GM12878 (cell line): ENCODE measurements around the gene DHX16. TPM values are rescaled to one million over a fixed set of nuclear protein-coding genes. Genes with fewer than 3 reads are reported as not detected.

Source experiments
- ATAC-seq: fragments of 200-7000 bp; cut with Tn5 transposase; 3 replicates; pipeline ENCODE4 v1.9.1; 2020; ENCODE audit warnings: mild to moderate bottlenecking, moderate library complexity
- BruUV-seq: library from RNA; stranded (reverse); fragments of 400-500 nt; replicated peaks from 2 replicates; lab custom pipeline; 2021; lab: Mats Ljungman, UMichigan
- CTCF ChIA-PET: fragments of 300-600 bp; sonication (Branson Sonifier 250); formaldehyde crosslinking; extraction: SDS; loops from one replicate; lab custom pipeline; 2021; ENCODE audit warnings: inconsistent platforms; lab: Yijun Ruan, JAX
- POLR2A ChIA-PET: fragments of 350-600 bp; formaldehyde crosslinking; extraction: SDS; loops from one replicate; lab custom pipeline; 2021; ENCODE audit warnings: inconsistent platforms; lab: Charles Lee
- RAD21 ChIA-PET: fragments of 300-600 bp; sonication (Branson Sonifier 250); formaldehyde crosslinking; loops from one replicate; lab custom pipeline; 2023; ENCODE audit warnings: antibody characterized with exemption; ENCODE audit not compliant: unreplicated experiment; lab: Charles Lee
- SMC1A ChIA-PET: fragments of 300-600 bp; sonication (Branson Sonifier 250); formaldehyde crosslinking; loops from one replicate; lab custom pipeline; 2023; ENCODE audit not compliant: unreplicated experiment, uncharacterized antibody; lab: Charles Lee
- DNase-seq: peaks from one replicate; pipeline ENCODE4 v3.0.0-alpha.2; 2011; ENCODE audit warnings: low read depth, low spot score
- FAIRE-seq: peaks from 3 replicates; lab custom pipeline; 2011; peaks lifted over from hg19 to GRCh38; lab: Jason Lieb, UNC
- H2AFZ ChIP-seq: 2 replicates; pipeline ENCODE4 v1.6.0; 2011; ENCODE audit warnings: low read depth, low read length, control low read depth; ENCODE audit not compliant: control insufficient read depth
- H3K27ac ChIP-seq: 2 replicates; pipeline ENCODE4 v1.5.1; 2011; ENCODE audit warnings: control low read depth; ENCODE audit not compliant: control insufficient read depth, insufficient read depth
- H3K27me3 ChIP-seq, 2 experiments: replicated peaks in 1 of 2; 2 replicates each; pipeline versions ENCODE4 v1.6.0 to v1.6.1; 2011; ENCODE audit warnings: low read length in 1 of 2; ENCODE audit not compliant: control insufficient read depth in 2 of 2, insufficient read depth in 2 of 2
- H3K36me3 ChIP-seq, 2 experiments: 2 replicates each; pipeline ENCODE4 v1.5.1; 2011; ENCODE audit warnings: low read length in 1 of 2; ENCODE audit not compliant: control insufficient read depth in 2 of 2, insufficient read depth in 2 of 2
- H3K4me1 ChIP-seq: 2 replicates; pipeline ENCODE4 v1.6.1; 2011; ENCODE audit warnings: mild to moderate bottlenecking, low read length, moderate library complexity, mixed read lengths; ENCODE audit not compliant: control insufficient read depth, insufficient read depth
- H3K4me2 ChIP-seq: 2 replicates; pipeline ENCODE4 v1.6.0; 2011; ENCODE audit warnings: control low read depth; ENCODE audit not compliant: control insufficient read depth, insufficient read depth
- H3K4me3 ChIP-seq: fragments of 200-600 bp; sonication (generic); 2 replicates; pipeline ENCODE4 v1.5.1; 2016
- H3K79me2 ChIP-seq: 2 replicates; pipeline ENCODE4 v1.6.0; 2011; ENCODE audit warnings: low read length; ENCODE audit not compliant: control insufficient read depth, insufficient read depth
- H3K9ac ChIP-seq: 2 replicates; pipeline ENCODE4 v1.8.0; 2011; ENCODE audit warnings: low read length, control low read depth, mixed read lengths; ENCODE audit not compliant: control insufficient read depth, insufficient read depth
- H3K9me3 ChIP-seq: replicated peaks from 3 replicates; pipeline ENCODE4 v1.5.1; 2011; ENCODE audit warnings: mild to moderate bottlenecking, low read length; ENCODE audit not compliant: control insufficient read depth, insufficient read depth
- H4K20me1 ChIP-seq: 2 replicates; pipeline ENCODE4 v1.6.0; 2011; ENCODE audit not compliant: control insufficient read depth, insufficient read depth
- BRCA1 ChIP-seq: IDR thresholded peaks from 2 replicates; pipeline ENCODE4 v1.6.1; 2011; ENCODE audit warnings: low read depth, low read length, improper control_type of control experiment
- HDGF ChIP-seq: fragments of 450-650 bp; IDR thresholded peaks from 2 replicates; pipeline ENCODE4 v1.6.1; 2016; ENCODE audit warnings: antibody characterized with exemption
- PAX8 ChIP-seq: fragments of 450-650 bp; IDR thresholded peaks from 2 replicates; pipeline ENCODE4 v1.6.1; 2017; ENCODE audit warnings: mild to moderate bottlenecking, moderate library complexity
- ZNF24 ChIP-seq: fragments of 450-650 bp; IDR thresholded peaks from 2 replicates; pipeline ENCODE4 v1.6.1; 2017; ENCODE audit warnings: antibody characterized with exemption, mild to moderate bottlenecking
- WGBS: methylation state at CpG from one replicate; pipeline ENCODE4 v1.1.6; 2016; ENCODE audit warnings: low lambda C conversion rate; ENCODE audit not compliant: insufficient replicate concordance, insufficient coverage; ENCODE audit errors: missing lambda C conversion rate; 5-methylcytosine and 5-hydroxymethylcytosine counted together
- in situ Hi-C: fragments of 300-500 bp; cut with MboI; formaldehyde crosslinking; loops from 9 replicates; pipeline ENCODE4 v1.14.3; 2018; ENCODE audit warnings: mixed read lengths
- intact Hi-C: fragments of 100-400 bp; cut with micrococcal nuclease; formaldehyde crosslinking; loops from one replicate; pipeline ENCODE4 v1.14.2; 2022; ENCODE audit not compliant: unreplicated experiment
- polyA plus RNA-seq, 11 experiments: library from polyadenylated mRNA; depleted of rRNA in 4 of 11; unstranded in 6 of 11; stranded (reverse) in 5 of 11; fragments of >200 nt; fragmentation: Nextera tagmentation in 4 of 11; fragmentation: Illumina TruSeq in 1 of 11; extraction: Ambion mirVana in 4 of 11; extraction: Trizol in 1 of 11; gene quantifications; 1 replicate in 1 of 11; 2 replicates in 10 of 11; pipeline versions ENCODE4 v1.2.1 to v1.2.3, GENCODE V29; 2011 to 2016; ENCODE audit warnings: inconsistent platforms in 2 of 11, missing spikeins in 2 of 11, low read depth in 1 of 11
- total RNA-seq, 4 experiments: library from RNA; depleted of rRNA in 3 of 4; stranded (reverse); fragments of >200 nt in 3 of 4; fragmentation: Illumina TruSeq in 1 of 4; extraction: Trizol in 1 of 4; gene quantifications; 2 replicates each; pipeline versions ENCODE4 v1.2.1 to v1.2.3, GENCODE V29; 2013 to 2021
- TF ChIP-seq, protein P1 (sequence below), 3 experiments: IDR thresholded peaks in 2 of 3; conservative IDR thresholded peaks in 1 of 3; 2 replicates each; pipeline ENCODE4 v1.5.1; 2011; ENCODE audit warnings: low read depth in 3 of 3, low read length in 3 of 3, mild to moderate bottlenecking in 3 of 3, control low read depth in 2 of 3, moderate library complexity in 2 of 3, inconsistent platforms in 1 of 3, mixed read lengths in 1 of 3; ENCODE audit not compliant: control insufficient read depth in 2 of 3, insufficient read depth in 1 of 3; ENCODE audit errors: extremely low read depth in 1 of 3
- TF ChIP-seq, protein P2 (sequence below): fragments of 450-650 bp; IDR thresholded peaks from 2 replicates; pipeline ENCODE4 v1.6.1; 2016; ENCODE audit warnings: mild to moderate bottlenecking, moderate library complexity, borderline replicate concordance

Gene DHX16
- total and polyA plus RNA-seq, 10 of the 15 experiments (the other 5 are each of a cell fraction or from before 2014, with no cell fraction given): 10.1 to 41.4 (median 38.3) TPM

- ChIA-PET CTCF (interaction anchor here (1.0 to 1.1 kb wide), 2 partner anchors 99 to 157 kb away, joined by 3 to 7 read pairs; no protein-coding TSS in a partner anchor), SMC1A (no interaction called here), RAD21 (no interaction called here), POLR2A (interaction anchor here (0.5 to 1.0 kb wide), 4 partner anchors 11 to 48 kb away, joined by 3 to 4 read pairs (median 4); partner anchors contain the start of gene MRPS18B)
- BruUV-seq: no TSS peak
- Histone ChIP-seq H3K4me3 (no peak overlapping the region), H3K79me2 (no peaks in the 10 kb centered on the region), H2AFZ (no peak overlapping the region), H3K27ac (no peak overlapping the region), H3K4me1 (no peaks in the 10 kb centered on the region), H3K9ac (no peak overlapping the region), H3K9me3 (no peaks in the 10 kb centered on the region), H4K20me1 (no peaks in the 10 kb centered on the region), H3K27me3 (no peaks in the 10 kb centered on the region), H3K4me2 (no peak overlapping the region), H3K36me3 (peaks cover 0 to 7% of the 10 kb centered on the region in 2 experiments; a peak in 2 of 4 replicates)
- ATAC-seq (peak; percentile 34; the same call in 1 of the 3 replicates), FAIRE-seq (no peak), DNase-seq (no peak)
- WGBS: 88% methylated on average over 10 of the region's 10 CpGs
- TF ChIP-seq ZNF24 (no peak), BRCA1 (no peak), PAX8 (no peak)
- TF ChIP-seq, protein P1, sequence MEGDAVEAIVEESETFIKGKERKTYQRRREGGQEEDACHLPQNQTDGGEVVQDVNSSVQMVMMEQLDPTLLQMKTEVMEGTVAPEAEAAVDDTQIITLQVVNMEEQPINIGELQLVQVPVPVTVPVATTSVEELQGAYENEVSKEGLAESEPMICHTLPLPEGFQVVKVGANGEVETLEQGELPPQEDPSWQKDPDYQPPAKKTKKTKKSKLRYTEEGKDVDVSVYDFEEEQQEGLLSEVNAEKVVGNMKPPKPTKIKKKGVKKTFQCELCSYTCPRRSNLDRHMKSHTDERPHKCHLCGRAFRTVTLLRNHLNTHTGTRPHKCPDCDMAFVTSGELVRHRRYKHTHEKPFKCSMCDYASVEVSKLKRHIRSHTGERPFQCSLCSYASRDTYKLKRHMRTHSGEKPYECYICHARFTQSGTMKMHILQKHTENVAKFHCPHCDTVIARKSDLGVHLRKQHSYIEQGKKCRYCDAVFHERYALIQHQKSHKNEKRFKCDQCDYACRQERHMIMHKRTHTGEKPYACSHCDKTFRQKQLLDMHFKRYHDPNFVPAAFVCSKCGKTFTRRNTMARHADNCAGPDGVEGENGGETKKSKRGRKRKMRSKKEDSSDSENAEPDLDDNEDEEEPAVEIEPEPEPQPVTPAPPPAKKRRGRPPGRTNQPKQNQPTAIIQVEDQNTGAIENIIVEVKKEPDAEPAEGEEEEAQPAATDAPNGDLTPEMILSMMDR (IDR thresholded peaks at IDR 0.05 in 2 of 3, conservative IDR thresholded peaks at IDR 0.05 in 1 of 3; ENCODE audit: control insufficient read depth in 2 of 3, extremely low read depth in 1 of 3, insufficient read depth in 1 of 3, low read depth in 3 of 3, low read length in 3 of 3): peak in 1 of 3 experiments; percentile 5; a peak in 1 of 6 replicates
- in situ Hi-C loops (no loop called here), intact Hi-C loops (no loop called here)
These were observed 32.3 kb downstream of the DHX16 start for GRCh38 chr6:30640481-30640880.

GRCh38 chr6:30635834-30636233 lies 37.0 kb downstream of the DHX16 start:
- DNase-seq (no peak), ATAC-seq (no peak)
- H4K20me1 ChIP-seq: no peaks in the 10 kb centered on the region
- H3K27ac ChIP-seq: no peak overlapping the region
- H3K79me2 ChIP-seq: no peaks in the 10 kb centered on the region
- H3K4me1 ChIP-seq: no peaks in the 10 kb centered on the region
- no peak overlapping the region for H3K4me2 ChIP-seq
- TF ChIP-seq, protein P2, sequence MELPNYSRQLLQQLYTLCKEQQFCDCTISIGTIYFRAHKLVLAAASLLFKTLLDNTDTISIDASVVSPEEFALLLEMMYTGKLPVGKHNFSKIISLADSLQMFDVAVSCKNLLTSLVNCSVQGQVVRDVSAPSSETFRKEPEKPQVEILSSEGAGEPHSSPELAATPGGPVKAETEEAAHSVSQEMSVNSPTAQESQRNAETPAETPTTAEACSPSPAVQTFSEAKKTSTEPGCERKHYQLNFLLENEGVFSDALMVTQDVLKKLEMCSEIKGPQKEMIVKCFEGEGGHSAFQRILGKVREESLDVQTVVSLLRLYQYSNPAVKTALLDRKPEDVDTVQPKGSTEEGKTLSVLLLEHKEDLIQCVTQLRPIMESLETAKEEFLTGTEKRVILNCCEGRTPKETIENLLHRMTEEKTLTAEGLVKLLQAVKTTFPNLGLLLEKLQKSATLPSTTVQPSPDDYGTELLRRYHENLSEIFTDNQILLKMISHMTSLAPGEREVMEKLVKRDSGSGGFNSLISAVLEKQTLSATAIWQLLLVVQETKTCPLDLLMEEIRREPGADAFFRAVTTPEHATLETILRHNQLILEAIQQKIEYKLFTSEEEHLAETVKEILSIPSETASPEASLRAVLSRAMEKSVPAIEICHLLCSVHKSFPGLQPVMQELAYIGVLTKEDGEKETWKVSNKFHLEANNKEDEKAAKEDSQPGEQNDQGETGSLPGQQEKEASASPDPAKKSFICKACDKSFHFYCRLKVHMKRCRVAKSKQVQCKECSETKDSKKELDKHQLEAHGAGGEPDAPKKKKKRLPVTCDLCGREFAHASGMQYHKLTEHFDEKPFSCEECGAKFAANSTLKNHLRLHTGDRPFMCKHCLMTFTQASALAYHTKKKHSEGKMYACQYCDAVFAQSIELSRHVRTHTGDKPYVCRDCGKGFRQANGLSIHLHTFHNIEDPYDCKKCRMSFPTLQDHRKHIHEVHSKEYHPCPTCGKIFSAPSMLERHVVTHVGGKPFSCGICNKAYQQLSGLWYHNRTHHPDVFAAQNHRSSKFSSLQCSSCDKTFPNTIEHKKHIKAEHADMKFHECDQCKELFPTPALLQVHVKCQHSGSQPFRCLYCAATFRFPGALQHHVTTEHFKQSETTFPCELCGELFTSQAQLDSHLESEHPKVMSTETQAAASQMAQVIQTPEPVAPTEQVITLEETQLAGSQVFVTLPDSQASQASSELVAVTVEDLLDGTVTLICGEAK: no peak
- no peak for TF ChIP-seq HDGF
- TF ChIP-seq, all 136 proteins: peak for 0
- H2AFZ ChIP-seq: no peak overlapping the region
- SMC1A ChIA-PET: no interaction called here
- in situ Hi-C loops: no loop called here
- H3K36me3 ChIP-seq: peaks cover 0 to 6% of the 10 kb centered on the region in 2 experiments; a peak in 1 of 4 replicates
- RAD21 ChIA-PET: no interaction called here
- intact Hi-C loops: no loop called here
- no peak for FAIRE-seq
- H3K27me3 ChIP-seq: no peaks in the 10 kb centered on the region
- BruUV-seq: no TSS peak
- no peaks in the 10 kb centered on the region for H3K9me3 ChIP-seq
- 97% methylated on average over 3 of the region's 3 CpGs for WGBS
- no peak overlapping the region for H3K4me3 ChIP-seq
- CTCF ChIA-PET: no interaction called here
- POLR2A ChIA-PET: no interaction called here
- H3K9ac ChIP-seq: no peak overlapping the region
